ENCODE data around the gene ZIC4. TPM values are rescaled to one million over a fixed set of nuclear protein-coding genes. Genes with fewer than 3 reads are reported as not detected.
A peak's percentile ranks its signal among the peaks of the same experiment; 100 is the strongest.

ZIC4 gene
- total and polyA plus RNA-seq, 10 of the 15 experiments (the other 5 are each of a cell fraction or from before 2014, with no cell fraction given) = not detected

DNA sequence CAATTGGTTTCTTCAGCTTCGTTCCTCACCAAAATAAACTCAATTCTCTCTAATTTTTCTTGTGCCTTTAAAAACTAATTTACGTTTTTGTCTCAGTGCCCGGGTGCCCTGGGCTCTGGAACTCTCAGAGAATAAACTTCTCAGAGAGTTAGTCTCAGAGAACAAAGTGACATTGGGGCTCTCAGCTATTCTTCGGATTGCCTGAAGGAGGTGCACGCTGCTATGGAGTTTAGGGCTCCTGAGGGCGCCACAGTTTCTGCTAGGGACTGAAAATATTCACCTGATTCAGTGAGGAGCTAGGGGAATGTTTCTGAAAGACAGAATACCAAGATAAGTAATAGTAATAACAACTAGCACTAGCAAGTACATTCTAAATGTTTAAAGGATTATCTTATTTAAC, 22.7 kb downstream of the ZIC4 start (continued):
- TF ChIP-seq, protein P1, sequence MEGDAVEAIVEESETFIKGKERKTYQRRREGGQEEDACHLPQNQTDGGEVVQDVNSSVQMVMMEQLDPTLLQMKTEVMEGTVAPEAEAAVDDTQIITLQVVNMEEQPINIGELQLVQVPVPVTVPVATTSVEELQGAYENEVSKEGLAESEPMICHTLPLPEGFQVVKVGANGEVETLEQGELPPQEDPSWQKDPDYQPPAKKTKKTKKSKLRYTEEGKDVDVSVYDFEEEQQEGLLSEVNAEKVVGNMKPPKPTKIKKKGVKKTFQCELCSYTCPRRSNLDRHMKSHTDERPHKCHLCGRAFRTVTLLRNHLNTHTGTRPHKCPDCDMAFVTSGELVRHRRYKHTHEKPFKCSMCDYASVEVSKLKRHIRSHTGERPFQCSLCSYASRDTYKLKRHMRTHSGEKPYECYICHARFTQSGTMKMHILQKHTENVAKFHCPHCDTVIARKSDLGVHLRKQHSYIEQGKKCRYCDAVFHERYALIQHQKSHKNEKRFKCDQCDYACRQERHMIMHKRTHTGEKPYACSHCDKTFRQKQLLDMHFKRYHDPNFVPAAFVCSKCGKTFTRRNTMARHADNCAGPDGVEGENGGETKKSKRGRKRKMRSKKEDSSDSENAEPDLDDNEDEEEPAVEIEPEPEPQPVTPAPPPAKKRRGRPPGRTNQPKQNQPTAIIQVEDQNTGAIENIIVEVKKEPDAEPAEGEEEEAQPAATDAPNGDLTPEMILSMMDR (IDR thresholded peaks at IDR 0.05 in 2 of 3, conservative IDR thresholded peaks at IDR 0.05 in 1 of 3; ENCODE audit: control insufficient read depth in 2 of 3, extremely low read depth in 1 of 3, insufficient read depth in 1 of 3, low read depth in 3 of 3, low read length in 3 of 3) = peak; percentile 22 to 33 (median 31); a peak in 4 of 6 replicates
- no peak for TF ChIP-seq SREBF2 (IDR thresholded peaks at IDR 0.05; ENCODE audit: low read length)
- no peak for TF ChIP-seq SIX5 (IDR thresholded peaks at IDR 0.05; ENCODE audit: low read depth, low read length, severe bottlenecking)

DNA sequence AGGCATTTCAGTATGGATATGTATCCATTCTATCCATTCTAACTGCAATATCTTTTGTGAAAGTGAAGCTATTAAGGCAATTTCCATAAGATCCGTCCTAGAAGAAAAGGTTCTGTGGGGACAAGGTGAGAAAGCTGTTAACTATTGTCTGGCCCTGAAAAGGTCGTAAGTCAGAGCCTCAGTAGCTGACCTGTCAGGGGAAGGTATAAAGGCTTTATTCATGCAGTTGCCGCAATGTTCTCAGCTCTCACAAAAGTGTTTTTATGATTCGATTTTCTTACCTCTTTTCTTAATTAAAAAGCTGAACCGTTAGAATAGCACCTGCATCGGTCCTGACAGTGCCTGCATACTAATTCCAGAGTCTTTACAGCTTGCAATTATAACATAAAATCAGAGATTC, 24.7 kb downstream of the ZIC4 start:
- Histone ChIP-seq H3K27ac (ENCODE audit: control insufficient read depth, insufficient read depth) (no peak overlapping the region), H3K9ac (ENCODE audit: control insufficient read depth, insufficient read depth, low read length) (no peak overlapping the region), H3K4me3 (no peak overlapping the region), H3K27me3 (replicated peaks in 1 of 2; ENCODE audit: control insufficient read depth in 2 of 2, insufficient read depth in 2 of 2, low read length in 1 of 2) (peaks cover 0 to 10% of the 10 kb centered on the region in 2 experiments; a peak in 3 of 4 replicates), H3K4me2 (ENCODE audit: control insufficient read depth, insufficient read depth) (no peak overlapping the region), H3K79me2 (ENCODE audit: control insufficient read depth, insufficient read depth, low read length) (no peaks in the 10 kb centered on the region), H3K36me3 (ENCODE audit: control insufficient read depth in 2 of 2, insufficient read depth in 2 of 2, low read length in 1 of 2) (no peaks in the 10 kb centered on the region), H4K20me1 (ENCODE audit: control insufficient read depth, insufficient read depth) (no peaks in the 10 kb centered on the region), H3K9me3 (replicated peaks; ENCODE audit: control insufficient read depth, insufficient read depth, low read length) (no peaks in the 10 kb centered on the region), H2AFZ (ENCODE audit: control insufficient read depth, low read depth, low read length) (no peak overlapping the region), H3K4me1 (ENCODE audit: control insufficient read depth, insufficient read depth, low read length) (no peaks in the 10 kb centered on the region)
- FAIRE-seq = no peak
- in situ Hi-C loops (cut with MboI) (no loop called here), intact Hi-C loops (cut with micrococcal nuclease; ENCODE audit: unreplicated experiment) (loop anchor here (5.0 to 10.0 kb wide), 2 partner anchors 233 to 696 kb away; no protein-coding TSS in a partner anchor)
- BruUV-seq (replicated peaks) = no TSS peak
- ChIA-PET POLR2A (no interaction called here), CTCF (interaction anchor here (0.6 to 4.7 kb wide), 5 partner anchors 235 to 1266 kb away, joined by 3 to 47 read pairs (median 3); no protein-coding TSS in a partner anchor), SMC1A (ENCODE audit: uncharacterized antibody, unreplicated experiment) (interaction anchor here (1.5 to 3.6 kb wide), 2 partner anchors 691 to 696 kb away, joined by 4 to 25 read pairs; no protein-coding TSS in a partner anchor), RAD21 (ENCODE audit: unreplicated experiment) (interaction anchor here (0.7 to 2.5 kb wide), 3 partner anchors 565 to 720 kb away, joined by 3 to 8 read pairs (median 3); no protein-coding TSS in a partner anchor)
- under 1% methylated on average over 6 of the region's 6 CpGs for WGBS (ENCODE audit: insufficient coverage, insufficient replicate concordance, low lambda C conversion rate, missing lambda C conversion rate)
- no peak for ATAC-seq
- TF ChIP-seq, protein P2, sequence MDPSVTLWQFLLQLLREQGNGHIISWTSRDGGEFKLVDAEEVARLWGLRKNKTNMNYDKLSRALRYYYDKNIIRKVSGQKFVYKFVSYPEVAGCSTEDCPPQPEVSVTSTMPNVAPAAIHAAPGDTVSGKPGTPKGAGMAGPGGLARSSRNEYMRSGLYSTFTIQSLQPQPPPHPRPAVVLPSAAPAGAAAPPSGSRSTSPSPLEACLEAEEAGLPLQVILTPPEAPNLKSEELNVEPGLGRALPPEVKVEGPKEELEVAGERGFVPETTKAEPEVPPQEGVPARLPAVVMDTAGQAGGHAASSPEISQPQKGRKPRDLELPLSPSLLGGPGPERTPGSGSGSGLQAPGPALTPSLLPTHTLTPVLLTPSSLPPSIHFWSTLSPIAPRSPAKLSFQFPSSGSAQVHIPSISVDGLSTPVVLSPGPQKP (IDR thresholded peaks at IDR 0.05; ENCODE audit: low read depth, low read length) = no peak
- no peak for TF ChIP-seq TARDBP (IDR thresholded peaks at IDR 0.05; ENCODE audit: borderline replicate concordance)
- no peak for DNase-seq (ENCODE audit: low read depth, low spot score)

Data from GM12878 (cell line).